Liver (tissue), 9 donors: ENCODE data around the gene LDB3. TPM values are rescaled to one million over a fixed set of nuclear protein-coding genes. Genes with fewer than 3 reads are reported as not detected.

Experiments
- DNase-seq: peaks from one replicate; pipeline ENCODE4 v3.0.0-alpha.2; 2017; ENCODE audit warnings: low spot score
- H3K27ac ChIP-seq, 2 donors: one replicate each; pipeline ENCODE4 v1.7.0; 2013; ENCODE audit warnings: inconsistent platforms in 2 of 2, low read length in 2 of 2, control low read depth in 1 of 2, low read depth in 1 of 2, mild to moderate bottlenecking in 1 of 2
- H3K27me3 ChIP-seq, 4 donors: one replicate each; pipeline versions ENCODE4 v1.6.1 to v1.7.0; 2013; ENCODE audit warnings: low read length in 3 of 4, inconsistent platforms in 1 of 4, mild to moderate bottlenecking in 1 of 4, moderate library complexity in 1 of 4; ENCODE audit not compliant: control insufficient read depth in 4 of 4, insufficient read depth in 4 of 4
- H3K36me3 ChIP-seq, 4 donors: one replicate each; pipeline versions ENCODE4 v1.6.1 to v1.7.0; 2013; ENCODE audit warnings: low read length in 3 of 4, mild to moderate bottlenecking in 3 of 4, low read depth in 1 of 4, moderate library complexity in 1 of 4; ENCODE audit not compliant: control insufficient read depth in 4 of 4, insufficient read depth in 3 of 4
- H3K4me1 ChIP-seq, 4 donors: one replicate each; pipeline versions ENCODE4 v1.6.1 to v1.7.0; 2013; ENCODE audit warnings: low read length in 3 of 4, mild to moderate bottlenecking in 3 of 4, moderate library complexity in 1 of 4; ENCODE audit not compliant: control insufficient read depth in 4 of 4, insufficient read depth in 4 of 4
- H3K4me3 ChIP-seq, 3 donors: one replicate each; pipeline versions ENCODE4 v1.6.1 to v1.7.0; 2013; ENCODE audit warnings: low read length in 3 of 3, control low read depth in 1 of 3, low read depth in 1 of 3, mild to moderate bottlenecking in 1 of 3
- H3K9ac ChIP-seq, 2 donors: one replicate each; pipeline ENCODE4 v1.7.0; 2013; ENCODE audit warnings: low read length in 2 of 2, mild to moderate bottlenecking in 2 of 2, moderate library complexity in 2 of 2, control low read depth in 1 of 2, low read depth in 1 of 2
- H3K9me3 ChIP-seq, 4 donors: one replicate each; pipeline versions ENCODE4 v1.6.1 to v1.7.0; 2013; ENCODE audit warnings: low read length in 3 of 4; ENCODE audit not compliant: control insufficient read depth in 4 of 4
- ATF3 ChIP-seq: IDR thresholded peaks from 2 replicates; pipeline ENCODE4 v1.6.1; 2016; ENCODE audit warnings: antibody characterized with exemption
- CTCF ChIP-seq: fragments of 150-350 bp; IDR thresholded peaks from 2 replicates; pipeline ENCODE4 v1.5.1; 2017; ENCODE audit warnings: improper control_type of control experiment, low read depth, low read length; ENCODE audit not compliant: missing input control
- FOXA1 ChIP-seq: IDR thresholded peaks from 2 replicates; pipeline ENCODE4 v1.6.1; 2016; ENCODE audit warnings: antibody characterized with exemption
- FOXA2 ChIP-seq: IDR thresholded peaks from 2 replicates; pipeline ENCODE4 v1.6.1; 2016; ENCODE audit warnings: antibody characterized with exemption
- GABPA ChIP-seq, 2 donors: IDR thresholded peaks in 1 of 2; conservative IDR thresholded peaks in 1 of 2; 2 replicates each; pipeline ENCODE4 v1.6.1; 2016; ENCODE audit warnings: antibody characterized with exemption in 2 of 2, mild to moderate bottlenecking in 1 of 2, moderate library complexity in 1 of 2
- HNF4G ChIP-seq: IDR thresholded peaks from 2 replicates; pipeline ENCODE4 v1.6.1; 2016; ENCODE audit warnings: antibody characterized with exemption
- JUND ChIP-seq, 2 donors: IDR thresholded peaks; 2 replicates each; pipeline ENCODE4 v1.6.1; 2016; ENCODE audit warnings: antibody characterized with exemption in 2 of 2
- MAX ChIP-seq: IDR thresholded peaks from 2 replicates; pipeline ENCODE4 v1.6.1; 2016; ENCODE audit warnings: antibody characterized with exemption
- NR2F2 ChIP-seq: IDR thresholded peaks from 2 replicates; pipeline ENCODE4 v1.6.1; 2016; ENCODE audit warnings: antibody characterized with exemption
- RAD21 ChIP-seq, 2 donors: IDR thresholded peaks; 2 replicates each; pipeline ENCODE4 v1.6.1; 2016; ENCODE audit warnings: antibody characterized with exemption in 2 of 2, mild to moderate bottlenecking in 2 of 2
- REST ChIP-seq: IDR thresholded peaks from 2 replicates; pipeline ENCODE4 v1.6.1; 2016; ENCODE audit warnings: antibody characterized with exemption, mild to moderate bottlenecking
- RXRA ChIP-seq, 2 donors: IDR thresholded peaks; 2 replicates each; pipeline ENCODE4 v1.6.1; 2017 to 2018; ENCODE audit warnings: antibody characterized with exemption in 2 of 2, mild to moderate bottlenecking in 1 of 2
- TAF1 ChIP-seq: conservative IDR thresholded peaks from 2 replicates; pipeline ENCODE4 v1.6.1; 2016; ENCODE audit warnings: antibody characterized with exemption, mild to moderate bottlenecking
- YY1 ChIP-seq: IDR thresholded peaks from 2 replicates; pipeline ENCODE4 v1.6.1; 2016; ENCODE audit warnings: antibody characterized with exemption, mild to moderate bottlenecking
- ZBTB33 ChIP-seq: IDR thresholded peaks from 2 replicates; pipeline ENCODE4 v1.6.1; 2016; ENCODE audit warnings: antibody characterized with exemption
- WGBS: extraction: QIAGEN DNeasy Blood & Tissue Kit; methylation state at CpG from one replicate; pipeline ENCODE4 v1.1.7; 2013; 5-methylcytosine and 5-hydroxymethylcytosine counted together
- polyA plus RNA-seq, 2 donors: library from polyadenylated mRNA; stranded (reverse) in 1 of 2; unstranded in 1 of 2; fragments of 200-250 nt in 1 of 2; fragments of >200 nt in 1 of 2; fragmentation: Nextera tagmentation in 1 of 2; extraction: Ambion mirVana in 1 of 2; gene quantifications; one replicate each; pipeline versions ENCODE4 v1.2.1 to v1.2.3, GENCODE V29; 2013 to 2015
- total RNA-seq, 2 donors: library from RNA; depleted of rRNA; stranded (reverse); fragments of >200 nt; gene quantifications; one replicate each; pipeline ENCODE4 v1.2.3, GENCODE V29; 2014
- donor health status: healthy.
- donor health status: healthy.
- donor health status: healthy.
- donor health status: healthy.
- donor health status: healthy.

The LDB3 gene
- total and polyA plus RNA-seq, 4 donors = 0.09 to 0.42 (median 0.15) TPM; not detected in 1

GRCh38 chr10:86765548-86765947 is 97.2 kb downstream of the LDB3 start:
- no peak for TF ChIP-seq HNF4G
- TF ChIP-seq GABPA (IDR thresholded peaks at IDR 0.05 in 1 of 2, conservative IDR thresholded peaks at IDR 0.05 in 1 of 2) = no peak
- no peak for TF ChIP-seq FOXA2
- TF ChIP-seq REST = no peak
- 88% methylated on average over 2 of the region's 2 CpGs for WGBS
- H3K27ac ChIP-seq = no peak overlapping the region
- H3K4me1 ChIP-seq = peaks cover 0 to 2% (median 0%) of the 10 kb centered on the region in 4 donors
- no peak overlapping the region for H3K9ac ChIP-seq
- no peaks in the 10 kb centered on the region for H3K9me3 ChIP-seq
- no peaks in the 10 kb centered on the region for H3K27me3 ChIP-seq
- no peaks in the 10 kb centered on the region for H3K36me3 ChIP-seq
- no peak overlapping the region for H3K4me3 ChIP-seq
- DNase-seq = no peak

DNA sequence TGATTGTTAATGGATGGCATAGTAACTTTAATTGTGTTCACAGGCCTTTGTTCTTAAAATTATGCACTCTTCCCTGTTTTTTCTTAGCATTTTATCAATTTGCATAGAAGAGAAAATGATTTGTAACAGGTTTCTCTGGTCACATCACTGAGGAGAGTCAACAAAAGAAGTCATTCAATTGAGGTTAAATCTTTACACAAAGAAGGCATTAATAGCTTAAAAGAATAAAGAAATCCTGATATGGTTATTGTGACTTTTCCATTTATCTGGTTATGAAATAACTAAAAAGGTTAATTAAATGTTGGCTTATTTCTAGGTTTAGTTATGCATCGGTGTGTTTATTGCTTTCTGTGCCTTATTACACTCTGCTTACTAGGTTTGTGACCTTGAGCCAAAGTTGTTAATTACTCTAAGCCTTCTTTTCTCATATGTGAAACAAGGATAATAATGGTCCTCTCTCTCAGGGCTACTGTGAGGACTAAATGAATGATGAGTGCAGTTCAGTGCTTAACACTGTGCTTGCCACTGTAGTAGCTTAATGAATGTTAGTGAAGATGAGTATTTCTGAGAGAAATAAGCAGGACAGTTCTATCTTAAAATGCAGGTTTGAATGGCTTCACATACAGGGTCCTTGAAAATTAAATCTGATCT is 100.2 kb downstream of the LDB3 start:
- peaks cover 0 to 5% (median 2%) of the 10 kb centered on the region in 4 donors for H3K4me1 ChIP-seq

More for the DNA sequence above, 100.2 kb downstream of the LDB3 start:
- H3K9ac ChIP-seq = no peak overlapping the region
- TF ChIP-seq FOXA2 = no peak
- TF ChIP-seq YY1 = no peak
- no peak for TF ChIP-seq REST
- no peak for TF ChIP-seq ZBTB33
- TF ChIP-seq RAD21 (IDR thresholded peaks at IDR 0.05) = no peak
- TF ChIP-seq JUND (IDR thresholded peaks at IDR 0.05) = no peak
- TF ChIP-seq TAF1 = no peak
- TF ChIP-seq MAX = no peak
- TF ChIP-seq FOXA1 = no peak
- no peak for TF ChIP-seq GABPA (IDR thresholded peaks at IDR 0.05 in 1 of 2, conservative IDR thresholded peaks at IDR 0.05 in 1 of 2)
- TF ChIP-seq NR2F2 = no peak
- TF ChIP-seq ATF3 = no peak
- TF ChIP-seq CTCF = no peak
- no peak for TF ChIP-seq RXRA (IDR thresholded peaks at IDR 0.05)
- no peaks in the 10 kb centered on the region for H3K27me3 ChIP-seq
- no peak overlapping the region for H3K4me3 ChIP-seq
- H3K27ac ChIP-seq = no peak overlapping the region
- 84% methylated on average over 1 of the region's 1 CpG for WGBS
- no peak for DNase-seq
- no peaks in the 10 kb centered on the region for H3K36me3 ChIP-seq
- no peaks in the 10 kb centered on the region for H3K9me3 ChIP-seq
